SK-N-SH treated with all-trans-retinoic acid at 6 μM for 48 hours (cell line): ENCODE data around the gene TEAD1.
A peak's percentile ranks its signal among the peaks of the same experiment; 100 is the strongest.

ENCODE experiments used
- ATAC-seq: fragments of 200-7000 bp; cut with Tn5 transposase; 3 replicates; pipeline ENCODE4 v1.9.1; 2020; ENCODE audit warnings: mild to moderate bottlenecking, moderate library complexity
- ARNTL ChIP-seq: fragments of 450-650 bp; formaldehyde crosslinking; IDR thresholded peaks from 2 replicates; pipeline ENCODE4 v1.5.0; 2020; ENCODE audit warnings: low read depth, mild to moderate bottlenecking, moderate library complexity, borderline replicate concordance
- BACH2 ChIP-seq: fragments of 250-450 bp; sonication (Bioruptor Pico); IDR thresholded peaks from 2 replicates; pipeline ENCODE4 v1.9.0; 2021; ENCODE audit warnings: mild to moderate bottlenecking, borderline replicate concordance
- CSDC2 ChIP-seq: fragments of 250-450 bp; sonication (Bioruptor Pico); IDR thresholded peaks from 2 replicates; pipeline ENCODE4 v1.5.0; 2020; ENCODE audit warnings: mild to moderate bottlenecking, moderate library complexity
- GLIS3 ChIP-seq: fragments of 250-450 bp; sonication (Bioruptor Pico); IDR thresholded peaks from 2 replicates; pipeline ENCODE4 v1.5.0; 2020; ENCODE audit warnings: mild to moderate bottlenecking, moderate library complexity
- ISL1 ChIP-seq: fragments of 250-450 bp; sonication (Bioruptor Pico); IDR thresholded peaks from 2 replicates; pipeline ENCODE4 v2.1.2; 2022; ENCODE audit warnings: mild to moderate bottlenecking, moderate library complexity
- OSR1 ChIP-seq: fragments of 250-450 bp; sonication (Bioruptor Pico); IDR thresholded peaks from 2 replicates; pipeline ENCODE4 v1.8.0; 2022; ENCODE audit warnings: moderate library complexity, mild to moderate bottlenecking, inconsistent platforms
- PPARA ChIP-seq: fragments of 250-450 bp; sonication (Bioruptor Pico); IDR thresholded peaks from 2 replicates; pipeline ENCODE4 v1.5.0; 2020; ENCODE audit warnings: mild to moderate bottlenecking, borderline replicate concordance
- RARB ChIP-seq: fragments of 250-450 bp; sonication (Bioruptor Pico); IDR thresholded peaks from 2 replicates; pipeline ENCODE4 v1.8.0; 2021; ENCODE audit warnings: mild to moderate bottlenecking, moderate library complexity
- SNAI2 ChIP-seq: fragments of 250-450 bp; sonication (Bioruptor Pico); IDR thresholded peaks from 2 replicates; pipeline ENCODE4 v1.5.0; 2020; ENCODE audit warnings: mild to moderate bottlenecking, moderate library complexity
- TCF4 ChIP-seq: fragments of 250-450 bp; sonication (Bioruptor Pico); IDR thresholded peaks from 2 replicates; pipeline ENCODE4 v1.8.0; 2021; ENCODE audit warnings: mild to moderate bottlenecking, moderate library complexity, borderline replicate concordance
- TOX ChIP-seq: fragments of 250-450 bp; sonication (Bioruptor Pico); IDR thresholded peaks from 2 replicates; pipeline ENCODE4 v1.8.0; 2021; ENCODE audit warnings: mild to moderate bottlenecking, moderate library complexity, borderline replicate concordance
- ZC3H10 ChIP-seq: fragments of 250-450 bp; sonication (Bioruptor Pico); IDR thresholded peaks from 2 replicates; pipeline ENCODE4 v1.5.1; 2021; ENCODE audit warnings: mild to moderate bottlenecking, moderate library complexity
- ZFP3 ChIP-seq: fragments of 250-450 bp; sonication (Bioruptor Pico); IDR thresholded peaks from 2 replicates; pipeline ENCODE4 v1.5.0; 2020; ENCODE audit warnings: mild to moderate bottlenecking, moderate library complexity
- ZNF565 ChIP-seq: fragments of 450-650 bp; formaldehyde crosslinking; conservative IDR thresholded peaks from 2 replicates; pipeline ENCODE4 v1.5.0; 2020; ENCODE audit warnings: low read depth, mild to moderate bottlenecking, moderate library complexity
- ZNF70 ChIP-seq: fragments of 450-650 bp; formaldehyde crosslinking; IDR thresholded peaks from 2 replicates; pipeline ENCODE4 v1.5.0; 2020; ENCODE audit warnings: mild to moderate bottlenecking, moderate library complexity
- ZNF8 ChIP-seq: fragments of 450-650 bp; formaldehyde crosslinking; IDR thresholded peaks from 2 replicates; pipeline ENCODE4 v1.5.0; 2020; ENCODE audit warnings: mild to moderate bottlenecking, moderate library complexity
- TF ChIP-seq, protein P1 (sequence below): fragments of 250-450 bp; sonication (Bioruptor Pico); IDR thresholded peaks from 2 replicates; pipeline ENCODE4 v1.5.1; 2021; ENCODE audit warnings: mild to moderate bottlenecking, moderate library complexity
- TF ChIP-seq, protein P2 (sequence below): fragments of 250-450 bp; sonication (Bioruptor Pico); IDR thresholded peaks from 2 replicates; pipeline ENCODE4 v1.8.0; 2021; ENCODE audit warnings: low read depth, mild to moderate bottlenecking, moderate library complexity, borderline replicate concordance
- TF ChIP-seq, protein P3 (sequence below): fragments of 250-450 bp; sonication (Bioruptor Pico); IDR thresholded peaks from 2 replicates; pipeline ENCODE4 v1.8.0; 2020; ENCODE audit warnings: mild to moderate bottlenecking, moderate library complexity, borderline replicate concordance
- TF ChIP-seq, protein P4 (sequence below): fragments of 250-450 bp; sonication (Bioruptor Pico); IDR thresholded peaks from 2 replicates; pipeline ENCODE4 v1.5.1; 2020; ENCODE audit warnings: low read depth, mild to moderate bottlenecking, moderate library complexity
- TF ChIP-seq, protein P5 (sequence below): fragments of 250-450 bp; sonication (Bioruptor Pico); IDR thresholded peaks from 2 replicates; pipeline ENCODE4 v1.5.0; 2020; ENCODE audit warnings: mild to moderate bottlenecking, moderate library complexity

The TEAD1 gene

DNA sequence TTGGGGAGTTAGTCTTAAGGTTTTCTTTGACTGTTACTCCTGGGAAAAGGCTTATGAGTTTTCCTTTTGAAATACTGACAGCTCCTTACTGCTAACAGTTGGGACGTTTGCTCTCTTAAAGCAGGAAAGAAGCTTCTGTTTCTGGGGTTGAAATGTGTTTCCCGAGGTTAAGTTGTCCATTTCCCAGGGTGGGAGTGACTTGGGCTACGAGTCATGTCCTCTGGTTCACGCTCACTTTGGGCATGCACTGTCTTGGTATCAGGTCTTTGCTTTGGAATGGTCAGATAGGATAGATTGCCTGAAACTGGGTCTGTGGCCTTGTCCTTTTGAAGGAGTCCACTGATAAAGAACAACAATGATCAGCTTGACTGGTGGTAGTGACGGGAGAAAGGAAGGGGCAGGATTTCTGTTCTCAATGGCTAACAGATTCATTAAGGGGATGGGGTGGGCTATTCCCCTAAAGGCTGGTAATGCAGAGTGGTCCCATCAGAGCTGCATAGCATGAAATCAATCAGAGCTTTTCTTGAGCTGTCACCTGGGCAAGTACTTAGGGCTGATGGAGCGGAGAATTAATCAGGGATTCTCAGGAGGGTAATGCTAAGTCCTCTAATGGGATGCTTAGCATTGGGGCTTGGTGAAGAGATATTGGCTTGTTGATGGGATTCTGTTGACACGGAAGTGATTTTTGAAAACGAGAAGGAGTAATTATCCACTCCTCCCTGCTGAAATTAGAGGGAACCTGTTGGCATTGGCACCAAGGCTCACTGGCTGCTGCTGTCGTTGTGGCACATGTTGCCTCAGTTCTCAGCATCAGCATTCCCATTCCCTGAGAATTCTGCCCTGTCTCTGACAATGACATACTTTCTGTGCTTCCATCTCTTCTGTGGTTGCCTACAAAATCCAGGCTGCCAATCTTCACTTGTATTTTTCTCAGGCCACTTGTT, 81.6 kb downstream of the TEAD1 start:
- TF ChIP-seq, protein P1, sequence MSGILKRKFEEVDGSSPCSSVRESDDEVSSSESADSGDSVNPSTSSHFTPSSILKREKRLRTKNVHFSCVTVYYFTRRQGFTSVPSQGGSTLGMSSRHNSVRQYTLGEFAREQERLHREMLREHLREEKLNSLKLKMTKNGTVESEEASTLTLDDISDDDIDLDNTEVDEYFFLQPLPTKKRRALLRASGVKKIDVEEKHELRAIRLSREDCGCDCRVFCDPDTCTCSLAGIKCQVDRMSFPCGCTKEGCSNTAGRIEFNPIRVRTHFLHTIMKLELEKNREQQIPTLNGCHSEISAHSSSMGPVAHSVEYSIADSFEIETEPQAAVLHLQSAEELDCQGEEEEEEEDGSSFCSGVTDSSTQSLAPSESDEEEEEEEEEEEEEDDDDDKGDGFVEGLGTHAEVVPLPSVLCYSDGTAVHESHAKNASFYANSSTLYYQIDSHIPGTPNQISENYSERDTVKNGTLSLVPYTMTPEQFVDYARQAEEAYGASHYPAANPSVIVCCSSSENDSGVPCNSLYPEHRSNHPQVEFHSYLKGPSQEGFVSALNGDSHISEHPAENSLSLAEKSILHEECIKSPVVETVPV (CRISPR knock-in tag), result no peak
- TF ChIP-seq SNAI2 (no peak), ARNTL (CRISPR knock-in tag) (no peak), ZNF70 (CRISPR knock-in tag) (no peak)
- TF ChIP-seq, protein P2, sequence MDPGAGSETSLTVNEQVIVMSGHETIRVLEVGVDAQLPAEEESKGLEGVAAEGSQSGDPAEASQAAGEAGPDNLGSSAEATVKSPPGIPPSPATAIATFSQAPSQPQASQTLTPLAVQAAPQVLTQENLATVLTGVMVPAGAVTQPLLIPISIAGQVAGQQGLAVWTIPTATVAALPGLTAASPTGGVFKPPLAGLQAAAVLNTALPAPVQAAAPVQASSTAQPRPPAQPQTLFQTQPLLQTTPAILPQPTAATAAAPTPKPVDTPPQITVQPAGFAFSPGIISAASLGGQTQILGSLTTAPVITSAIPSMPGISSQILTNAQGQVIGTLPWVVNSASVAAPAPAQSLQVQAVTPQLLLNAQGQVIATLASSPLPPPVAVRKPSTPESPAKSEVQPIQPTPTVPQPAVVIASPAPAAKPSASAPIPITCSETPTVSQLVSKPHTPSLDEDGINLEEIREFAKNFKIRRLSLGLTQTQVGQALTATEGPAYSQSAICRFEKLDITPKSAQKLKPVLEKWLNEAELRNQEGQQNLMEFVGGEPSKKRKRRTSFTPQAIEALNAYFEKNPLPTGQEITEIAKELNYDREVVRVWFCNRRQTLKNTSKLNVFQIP, result no peak
- ATAC-seq, result peak; percentile 43

DNA sequence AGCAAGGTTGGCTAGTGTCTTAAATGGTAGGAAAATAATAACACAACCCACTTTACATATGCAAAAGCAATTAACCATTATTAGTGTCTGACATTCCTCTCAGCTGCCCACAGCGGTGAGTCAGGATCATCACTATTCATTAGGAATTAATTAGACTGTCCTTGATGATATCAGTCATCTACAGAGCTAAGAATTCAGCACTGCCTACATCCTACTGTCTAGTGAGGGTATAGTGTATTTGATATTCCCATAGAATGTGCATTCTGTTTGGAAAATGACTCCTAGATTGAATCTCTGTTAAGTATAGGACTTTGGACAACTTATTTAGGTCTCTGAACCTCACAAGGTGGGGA, 82.2 kb downstream of the TEAD1 start:
- ATAC-seq, result peak; percentile 9; the same call in 2 of the 3 replicates
- TF ChIP-seq, protein P3, sequence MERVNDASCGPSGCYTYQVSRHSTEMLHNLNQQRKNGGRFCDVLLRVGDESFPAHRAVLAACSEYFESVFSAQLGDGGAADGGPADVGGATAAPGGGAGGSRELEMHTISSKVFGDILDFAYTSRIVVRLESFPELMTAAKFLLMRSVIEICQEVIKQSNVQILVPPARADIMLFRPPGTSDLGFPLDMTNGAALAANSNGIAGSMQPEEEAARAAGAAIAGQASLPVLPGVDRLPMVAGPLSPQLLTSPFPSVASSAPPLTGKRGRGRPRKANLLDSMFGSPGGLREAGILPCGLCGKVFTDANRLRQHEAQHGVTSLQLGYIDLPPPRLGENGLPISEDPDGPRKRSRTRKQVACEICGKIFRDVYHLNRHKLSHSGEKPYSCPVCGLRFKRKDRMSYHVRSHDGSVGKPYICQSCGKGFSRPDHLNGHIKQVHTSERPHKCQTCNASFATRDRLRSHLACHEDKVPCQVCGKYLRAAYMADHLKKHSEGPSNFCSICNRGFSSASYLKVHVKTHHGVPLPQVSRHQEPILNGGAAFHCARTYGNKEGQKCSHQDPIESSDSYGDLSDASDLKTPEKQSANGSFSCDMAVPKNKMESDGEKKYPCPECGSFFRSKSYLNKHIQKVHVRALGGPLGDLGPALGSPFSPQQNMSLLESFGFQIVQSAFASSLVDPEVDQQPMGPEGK, result no peak
- TF ChIP-seq TOX (CRISPR knock-in tag) (no peak), ZC3H10 (CRISPR knock-in tag) (no peak)
- TF ChIP-seq, protein P4, sequence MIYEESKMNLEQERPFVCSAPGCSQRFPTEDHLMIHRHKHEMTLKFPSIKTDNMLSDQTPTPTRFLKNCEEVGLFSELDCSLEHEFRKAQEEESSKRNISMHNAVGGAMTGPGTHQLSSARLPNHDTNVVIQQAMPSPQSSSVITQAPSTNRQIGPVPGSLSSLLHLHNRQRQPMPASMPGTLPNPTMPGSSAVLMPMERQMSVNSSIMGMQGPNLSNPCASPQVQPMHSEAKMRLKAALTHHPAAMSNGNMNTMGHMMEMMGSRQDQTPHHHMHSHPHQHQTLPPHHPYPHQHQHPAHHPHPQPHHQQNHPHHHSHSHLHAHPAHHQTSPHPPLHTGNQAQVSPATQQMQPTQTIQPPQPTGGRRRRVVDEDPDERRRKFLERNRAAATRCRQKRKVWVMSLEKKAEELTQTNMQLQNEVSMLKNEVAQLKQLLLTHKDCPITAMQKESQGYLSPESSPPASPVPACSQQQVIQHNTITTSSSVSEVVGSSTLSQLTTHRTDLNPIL (CRISPR knock-in tag), result no peak

DNA sequence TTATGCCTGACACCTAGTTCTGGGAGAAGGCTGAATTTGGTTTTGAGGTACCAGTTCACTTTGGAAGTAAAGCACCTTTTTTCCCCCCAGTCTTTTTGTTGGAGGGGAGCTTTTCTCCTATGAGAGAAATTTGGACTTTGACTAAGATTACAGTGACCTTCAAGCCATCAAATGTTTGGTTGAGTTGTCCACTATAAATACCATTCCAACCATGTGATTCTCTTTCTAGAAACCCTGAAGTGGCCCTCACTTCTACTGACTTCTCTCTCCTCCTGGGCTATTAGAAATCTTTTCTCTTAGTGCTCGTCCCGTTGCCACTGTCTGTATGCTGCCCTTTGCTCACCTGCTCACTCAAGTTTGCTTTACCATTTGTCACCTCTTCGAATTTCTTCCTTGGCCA, 82.6 kb downstream of the TEAD1 start:
- TF ChIP-seq, protein P5, sequence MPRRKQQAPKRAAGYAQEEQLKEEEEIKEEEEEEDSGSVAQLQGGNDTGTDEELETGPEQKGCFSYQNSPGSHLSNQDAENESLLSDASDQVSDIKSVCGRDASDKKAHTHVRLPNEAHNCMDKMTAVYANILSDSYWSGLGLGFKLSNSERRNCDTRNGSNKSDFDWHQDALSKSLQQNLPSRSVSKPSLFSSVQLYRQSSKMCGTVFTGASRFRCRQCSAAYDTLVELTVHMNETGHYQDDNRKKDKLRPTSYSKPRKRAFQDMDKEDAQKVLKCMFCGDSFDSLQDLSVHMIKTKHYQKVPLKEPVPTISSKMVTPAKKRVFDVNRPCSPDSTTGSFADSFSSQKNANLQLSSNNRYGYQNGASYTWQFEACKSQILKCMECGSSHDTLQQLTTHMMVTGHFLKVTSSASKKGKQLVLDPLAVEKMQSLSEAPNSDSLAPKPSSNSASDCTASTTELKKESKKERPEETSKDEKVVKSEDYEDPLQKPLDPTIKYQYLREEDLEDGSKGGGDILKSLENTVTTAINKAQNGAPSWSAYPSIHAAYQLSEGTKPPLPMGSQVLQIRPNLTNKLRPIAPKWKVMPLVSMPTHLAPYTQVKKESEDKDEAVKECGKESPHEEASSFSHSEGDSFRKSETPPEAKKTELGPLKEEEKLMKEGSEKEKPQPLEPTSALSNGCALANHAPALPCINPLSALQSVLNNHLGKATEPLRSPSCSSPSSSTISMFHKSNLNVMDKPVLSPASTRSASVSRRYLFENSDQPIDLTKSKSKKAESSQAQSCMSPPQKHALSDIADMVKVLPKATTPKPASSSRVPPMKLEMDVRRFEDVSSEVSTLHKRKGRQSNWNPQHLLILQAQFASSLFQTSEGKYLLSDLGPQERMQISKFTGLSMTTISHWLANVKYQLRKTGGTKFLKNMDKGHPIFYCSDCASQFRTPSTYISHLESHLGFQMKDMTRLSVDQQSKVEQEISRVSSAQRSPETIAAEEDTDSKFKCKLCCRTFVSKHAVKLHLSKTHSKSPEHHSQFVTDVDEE (CRISPR knock-in tag), result no peak
- TF ChIP-seq ZNF70 (CRISPR knock-in tag) (no peak), PPARA (CRISPR knock-in tag) (no peak), ZNF565 (CRISPR knock-in tag) (no peak), ZC3H10 (CRISPR knock-in tag) (no peak), CSDC2 (CRISPR knock-in tag) (no peak), GLIS3 (CRISPR knock-in tag) (no peak), ISL1 (CRISPR knock-in tag) (no peak), BACH2 (CRISPR knock-in tag) (no peak), OSR1 (CRISPR knock-in tag) (no peak), ZNF8 (CRISPR knock-in tag) (no peak), TCF4 (CRISPR knock-in tag) (no peak), RARB (no peak), ZFP3 (no peak)
- TF ChIP-seq, protein P4 (CRISPR knock-in tag), result no peak
- TF ChIP-seq, protein P2, result no peak

More for the DNA sequence above, 82.6 kb downstream of the TEAD1 start:
- ATAC-seq, result no peak
